Measurements from ENCODE around the gene UCHL3.

UCHL3 gene

GRCh38 chr13:75550159-75550567 is 572 bp downstream of the UCHL3 start:
- Histone ChIP-seq H3K36me3 (ENCODE audit: insufficient read depth, low read length) (no peaks in the 10 kb centered on the region), H3K4me1 (ENCODE audit: control insufficient read depth, insufficient read depth, low read length, unreplicated experiment) (peaks cover 22% of the 10 kb centered on the region), H3K4me3 (ENCODE audit: low read depth, low read length) (peak overlapping the region; percentile 89), H3K27ac (ENCODE audit: low read depth, low read length) (0 out of 2 replicates have a peak overlapping the region, but pooled peaks have one; percentile 75), H3K79me2 (ENCODE audit: control insufficient read depth, insufficient read depth, low read length, unreplicated experiment) (peaks cover 9% of the 10 kb centered on the region), H3K27me3 (ENCODE audit: insufficient read depth, low read length) (no peaks in the 10 kb centered on the region), H2AFZ (ENCODE audit: low read length, unreplicated experiment) (peak overlapping the region; percentile 78)

GRCh38 chr13:75554464-75554863 is 4.9 kb downstream of the UCHL3 start:
- Histone ChIP-seq H3K4me1 (ENCODE audit: control insufficient read depth, insufficient read depth, low read length, unreplicated experiment) (peaks cover 8% of the 10 kb centered on the region), H2AFZ (ENCODE audit: low read length, unreplicated experiment) (no peak overlapping the region), H3K27me3 (ENCODE audit: insufficient read depth, low read length) (no peaks in the 10 kb centered on the region), H3K36me3 (ENCODE audit: insufficient read depth, low read length) (no peaks in the 10 kb centered on the region), H3K27ac (ENCODE audit: low read depth, low read length) (no peak overlapping the region), H3K79me2 (ENCODE audit: control insufficient read depth, insufficient read depth, low read length, unreplicated experiment) (peaks cover 9% of the 10 kb centered on the region), H3K4me3 (ENCODE audit: low read depth, low read length) (no peak overlapping the region)

DNA sequence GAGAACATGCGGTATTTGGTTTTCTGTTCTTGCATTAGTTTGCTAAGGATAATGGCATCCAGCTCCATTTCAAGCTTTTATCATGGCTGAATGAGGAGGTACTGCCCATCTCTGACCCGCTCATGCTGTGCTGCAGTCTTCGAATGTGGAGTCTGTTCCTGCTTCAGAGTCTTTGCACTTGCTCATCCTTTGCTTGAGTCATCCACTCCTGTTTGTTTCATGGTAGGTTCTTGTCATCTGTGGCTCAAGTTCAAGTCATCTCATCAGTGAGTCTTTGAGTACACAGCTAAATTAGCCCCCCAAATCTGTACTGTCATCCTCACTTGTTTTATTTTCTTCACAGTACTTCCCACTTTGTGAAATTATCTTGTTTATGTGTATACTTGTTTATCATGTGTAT is 5.4 kb downstream of the UCHL3 start:
- Histone ChIP-seq H2AFZ (ENCODE audit: low read length, unreplicated experiment) (no peak overlapping the region), H3K4me3 (ENCODE audit: low read depth, low read length) (no peak overlapping the region), H3K27ac (ENCODE audit: low read depth, low read length) (no peak overlapping the region), H3K4me1 (ENCODE audit: control insufficient read depth, insufficient read depth, low read length, unreplicated experiment) (peaks cover 13% of the 10 kb centered on the region), H3K27me3 (ENCODE audit: insufficient read depth, low read length) (no peaks in the 10 kb centered on the region), H3K36me3 (ENCODE audit: insufficient read depth, low read length) (no peaks in the 10 kb centered on the region), H3K79me2 (ENCODE audit: control insufficient read depth, insufficient read depth, low read length, unreplicated experiment) (peaks cover 9% of the 10 kb centered on the region)

DNA sequence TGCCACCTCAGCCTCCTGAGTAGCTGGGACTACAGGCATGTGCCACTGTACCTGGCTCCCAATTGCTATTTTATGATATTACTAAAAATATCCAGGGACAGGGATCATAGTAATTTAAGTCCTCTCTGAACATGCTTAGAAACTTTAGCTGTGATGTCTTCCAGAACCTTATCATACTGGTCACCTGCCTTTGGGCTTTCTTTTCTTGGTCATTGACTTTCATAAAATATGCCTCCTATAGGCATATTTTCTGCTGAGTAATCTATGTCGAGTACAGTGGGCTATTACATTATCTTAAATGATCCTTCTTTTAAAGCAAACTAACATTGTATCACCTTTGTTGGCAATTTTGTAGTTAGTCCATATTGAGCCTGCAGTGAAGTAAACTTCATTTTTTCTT is 6.2 kb downstream of the UCHL3 start:
- H3K4me3 ChIP-seq (ENCODE audit: low read depth, low read length), result no peak overlapping the region
- H3K27ac ChIP-seq (ENCODE audit: low read depth, low read length), result no peak overlapping the region
- no peaks in the 10 kb centered on the region for H3K36me3 ChIP-seq (ENCODE audit: insufficient read depth, low read length)
- H3K79me2 ChIP-seq (ENCODE audit: control insufficient read depth, insufficient read depth, low read length, unreplicated experiment), result peaks cover 4% of the 10 kb centered on the region
- peaks cover 9% of the 10 kb centered on the region for H3K4me1 ChIP-seq (ENCODE audit: control insufficient read depth, insufficient read depth, low read length, unreplicated experiment)
- no peak overlapping the region for H2AFZ ChIP-seq (ENCODE audit: low read length, unreplicated experiment)
- H3K27me3 ChIP-seq (ENCODE audit: insufficient read depth, low read length), result no peaks in the 10 kb centered on the region

- Histone ChIP-seq H3K4me3 (ENCODE audit: low read depth, low read length) (no peak overlapping the region), H3K4me1 (ENCODE audit: control insufficient read depth, insufficient read depth, low read length, unreplicated experiment) (peaks cover 8% of the 10 kb centered on the region), H2AFZ (ENCODE audit: low read length, unreplicated experiment) (no peak overlapping the region), H3K27ac (ENCODE audit: low read depth, low read length) (no peak overlapping the region), H3K36me3 (ENCODE audit: insufficient read depth, low read length) (no peaks in the 10 kb centered on the region), H3K79me2 (ENCODE audit: control insufficient read depth, insufficient read depth, low read length, unreplicated experiment) (peaks cover 3% of the 10 kb centered on the region), H3K27me3 (ENCODE audit: insufficient read depth, low read length) (no peaks in the 10 kb centered on the region)
These were observed 7.4 kb downstream of the UCHL3 start for GRCh38 chr13:75556961-75557360.

- H3K27ac ChIP-seq (ENCODE audit: low read depth, low read length), result no peak overlapping the region
- H2AFZ ChIP-seq (ENCODE audit: low read length, unreplicated experiment), result no peak overlapping the region
- no peaks in the 10 kb centered on the region for H3K36me3 ChIP-seq (ENCODE audit: insufficient read depth, low read length)
- H3K4me3 ChIP-seq (ENCODE audit: low read depth, low read length), result no peak overlapping the region
- peaks cover 8% of the 10 kb centered on the region for H3K4me1 ChIP-seq (ENCODE audit: control insufficient read depth, insufficient read depth, low read length, unreplicated experiment)
- H3K79me2 ChIP-seq (ENCODE audit: control insufficient read depth, insufficient read depth, low read length, unreplicated experiment), result no peaks in the 10 kb centered on the region
- H3K27me3 ChIP-seq (ENCODE audit: insufficient read depth, low read length), result no peaks in the 10 kb centered on the region
These were observed 8.7 kb downstream of the UCHL3 start for GRCh38 chr13:75558145-75558840.

DNA sequence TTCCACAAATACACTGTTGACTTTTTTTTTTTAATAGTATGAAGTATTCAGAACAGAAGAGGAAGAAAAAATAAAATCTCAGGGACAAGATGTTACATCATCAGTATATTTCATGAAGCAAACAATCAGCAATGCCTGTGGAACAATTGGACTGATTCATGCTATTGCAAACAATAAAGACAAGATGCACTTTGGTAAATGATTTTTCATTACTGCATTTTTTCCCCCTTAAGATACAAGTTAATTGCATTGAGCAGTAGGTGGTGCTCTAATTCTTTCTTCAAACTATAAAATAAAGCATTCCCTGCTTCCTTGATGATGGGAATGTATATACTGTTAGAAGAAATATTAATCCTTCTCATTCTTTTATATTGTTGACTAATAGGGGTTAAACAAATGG is 17.1 kb downstream of the UCHL3 start:
- Histone ChIP-seq H3K27ac (ENCODE audit: low read depth, low read length) (no peak overlapping the region), H3K27me3 (ENCODE audit: insufficient read depth, low read length) (no peaks in the 10 kb centered on the region), H3K4me1 (ENCODE audit: control insufficient read depth, insufficient read depth, low read length, unreplicated experiment) (no peaks in the 10 kb centered on the region), H2AFZ (ENCODE audit: low read length, unreplicated experiment) (no peak overlapping the region), H3K79me2 (ENCODE audit: control insufficient read depth, insufficient read depth, low read length, unreplicated experiment) (no peaks in the 10 kb centered on the region), H3K4me3 (ENCODE audit: low read depth, low read length) (no peak overlapping the region), H3K36me3 (ENCODE audit: insufficient read depth, low read length) (peaks cover 4% of the 10 kb centered on the region)

GRCh38 chr13:75569576-75569975 is 20.0 kb downstream of the UCHL3 start:
- H3K27ac ChIP-seq (ENCODE audit: low read depth, low read length), result no peak overlapping the region
- no peaks in the 10 kb centered on the region for H3K27me3 ChIP-seq (ENCODE audit: insufficient read depth, low read length)
- H2AFZ ChIP-seq (ENCODE audit: low read length, unreplicated experiment), result no peak overlapping the region
- H3K4me1 ChIP-seq (ENCODE audit: control insufficient read depth, insufficient read depth, low read length, unreplicated experiment), result no peaks in the 10 kb centered on the region
- no peaks in the 10 kb centered on the region for H3K79me2 ChIP-seq (ENCODE audit: control insufficient read depth, insufficient read depth, low read length, unreplicated experiment)
- peaks cover 21% of the 10 kb centered on the region for H3K36me3 ChIP-seq (ENCODE audit: insufficient read depth, low read length)
- no peak overlapping the region for H3K4me3 ChIP-seq (ENCODE audit: low read depth, low read length)

- Histone ChIP-seq H3K4me3 (ENCODE audit: low read depth, low read length) (no peak overlapping the region), H2AFZ (ENCODE audit: low read length, unreplicated experiment) (no peak overlapping the region), H3K4me1 (ENCODE audit: control insufficient read depth, insufficient read depth, low read length, unreplicated experiment) (no peaks in the 10 kb centered on the region), H3K36me3 (ENCODE audit: insufficient read depth, low read length) (peaks cover 16% of the 10 kb centered on the region), H3K27ac (ENCODE audit: low read depth, low read length) (no peak overlapping the region), H3K79me2 (ENCODE audit: control insufficient read depth, insufficient read depth, low read length, unreplicated experiment) (no peaks in the 10 kb centered on the region), H3K27me3 (ENCODE audit: insufficient read depth, low read length) (no peaks in the 10 kb centered on the region)
These were observed 29.9 kb downstream of the UCHL3 start for GRCh38 chr13:75579529-75579928.

GRCh38 chr13:75581874-75582640 is 32.5 kb downstream of the UCHL3 start:
- Histone ChIP-seq H3K79me2 (ENCODE audit: control insufficient read depth, insufficient read depth, low read length, unreplicated experiment) (no peaks in the 10 kb centered on the region), H3K27me3 (ENCODE audit: insufficient read depth, low read length) (no peaks in the 10 kb centered on the region), H3K4me1 (ENCODE audit: control insufficient read depth, insufficient read depth, low read length, unreplicated experiment) (no peaks in the 10 kb centered on the region), H3K36me3 (ENCODE audit: insufficient read depth, low read length) (peaks cover 16% of the 10 kb centered on the region; the same call in 1 of the 2 replicates), H3K4me3 (ENCODE audit: low read depth, low read length) (no peak overlapping the region), H3K27ac (ENCODE audit: low read depth, low read length) (no peak overlapping the region), H2AFZ (ENCODE audit: low read length, unreplicated experiment) (no peak overlapping the region)

DNA sequence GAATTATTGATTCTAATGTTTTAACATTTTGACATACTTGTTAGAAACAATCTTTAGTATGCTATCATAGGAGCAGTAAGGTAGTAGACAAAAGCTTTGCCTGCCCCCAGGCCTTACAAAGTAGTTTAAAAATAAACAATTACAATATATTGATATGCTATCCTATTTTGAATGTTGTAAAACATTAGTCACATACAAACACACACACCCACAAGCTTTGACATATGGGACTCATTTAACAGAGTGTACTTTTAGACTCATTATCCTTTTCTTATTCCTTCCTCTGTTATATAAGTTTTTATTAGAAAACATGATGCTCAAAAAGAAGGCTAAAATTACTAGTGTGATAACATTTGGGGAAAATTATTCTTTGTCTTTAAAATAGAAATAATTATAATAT is 33.5 kb downstream of the UCHL3 start:
- no peak overlapping the region for H3K27ac ChIP-seq (ENCODE audit: low read depth, low read length)
- H3K36me3 ChIP-seq (ENCODE audit: insufficient read depth, low read length), result peaks cover 16% of the 10 kb centered on the region; the same call in 1 of the 2 replicates
- H3K27me3 ChIP-seq (ENCODE audit: insufficient read depth, low read length), result no peaks in the 10 kb centered on the region
- no peak overlapping the region for H2AFZ ChIP-seq (ENCODE audit: low read length, unreplicated experiment)
- H3K79me2 ChIP-seq (ENCODE audit: control insufficient read depth, insufficient read depth, low read length, unreplicated experiment), result no peaks in the 10 kb centered on the region
- H3K4me1 ChIP-seq (ENCODE audit: control insufficient read depth, insufficient read depth, low read length, unreplicated experiment), result no peaks in the 10 kb centered on the region
- no peak overlapping the region for H3K4me3 ChIP-seq (ENCODE audit: low read depth, low read length)

All from ACC112 (cell line).